ENCODE results near the gene CWH43.
A peak's percentile ranks its signal among the peaks of the same experiment; 100 is the strongest.
"Not testable (repeated sequence)": the region's sequence is repeated elsewhere in the genome, so short reads cannot be mapped to it uniquely, and the experiment has no call there.

CWH43 gene

GRCh38 chr4:49103436-49104136 is 117.5 kb downstream of the CWH43 start:
- H3K27me3 Mint-ChIP-seq (ENCODE audit: low read depth, poor library complexity); H3K27ac Mint-ChIP-seq; DNase-seq; H3K4me3 Mint-ChIP-seq; H3K4me1 Mint-ChIP-seq: not testable (repeated sequence)
- Mint-ChIP-seq H3K36me3 (ENCODE audit: low read depth) (peaks cover 75% of the 10 kb centered on the region), H3K9me3 (peaks cover 93% of the 10 kb centered on the region)

- H3K36me3 Mint-ChIP-seq (ENCODE audit: low read depth) = peaks cover 70% of the 10 kb centered on the region
- DNase-seq; H3K4me3 Mint-ChIP-seq; H3K27ac Mint-ChIP-seq; H3K27me3 Mint-ChIP-seq (ENCODE audit: low read depth, poor library complexity); H3K4me1 Mint-ChIP-seq: not testable (repeated sequence)
- peaks cover 90% of the 10 kb centered on the region for H3K9me3 Mint-ChIP-seq
Measured at GRCh38 chr4:49104231-49104930, 118.3 kb downstream of the CWH43 start.

GRCh38 chr4:49105248-49105904 is 119.3 kb downstream of the CWH43 start:
- H3K4me3 Mint-ChIP-seq; H3K27me3 Mint-ChIP-seq (ENCODE audit: low read depth, poor library complexity); H3K27ac Mint-ChIP-seq; H3K4me1 Mint-ChIP-seq: not testable (repeated sequence)
- H3K36me3 Mint-ChIP-seq (ENCODE audit: low read depth) = peaks cover 71% of the 10 kb centered on the region
- peaks cover 90% of the 10 kb centered on the region for H3K9me3 Mint-ChIP-seq
- DNase-seq = peak; percentile 6

GRCh38 chr4:49107262-49107661 is 121.2 kb downstream of the CWH43 start:
- H3K4me3 Mint-ChIP-seq; H3K27me3 Mint-ChIP-seq (ENCODE audit: low read depth, poor library complexity); H3K4me1 Mint-ChIP-seq; DNase-seq; H3K27ac Mint-ChIP-seq: not testable (repeated sequence)
- peaks cover 97% of the 10 kb centered on the region for H3K9me3 Mint-ChIP-seq
- peaks cover 78% of the 10 kb centered on the region for H3K36me3 Mint-ChIP-seq (ENCODE audit: low read depth)

GRCh38 chr4:49108183-49108978 is 122.3 kb downstream of the CWH43 start:
- H3K27ac Mint-ChIP-seq; H3K4me1 Mint-ChIP-seq; H3K27me3 Mint-ChIP-seq (ENCODE audit: low read depth, poor library complexity); H3K4me3 Mint-ChIP-seq; DNase-seq: not testable (repeated sequence)
- Mint-ChIP-seq H3K9me3 (peaks cover 97% of the 10 kb centered on the region), H3K36me3 (ENCODE audit: low read depth) (peaks cover 73% of the 10 kb centered on the region)

- not testable (repeated sequence) for H3K4me3 Mint-ChIP-seq; DNase-seq; H3K27me3 Mint-ChIP-seq (ENCODE audit: low read depth, poor library complexity); H3K27ac Mint-ChIP-seq; H3K4me1 Mint-ChIP-seq
- Mint-ChIP-seq H3K9me3 (peaks cover 97% of the 10 kb centered on the region), H3K36me3 (ENCODE audit: low read depth) (peaks cover 68% of the 10 kb centered on the region)
Measured at GRCh38 chr4:49109567-49110166, 123.6 kb downstream of the CWH43 start.

GRCh38 chr4:49110579-49110978 is 124.5 kb downstream of the CWH43 start:
- DNase-seq; H3K27me3 Mint-ChIP-seq (ENCODE audit: low read depth, poor library complexity); H3K4me3 Mint-ChIP-seq; H3K4me1 Mint-ChIP-seq; H3K27ac Mint-ChIP-seq: not testable (repeated sequence)
- Mint-ChIP-seq H3K9me3 (peaks cover 97% of the 10 kb centered on the region), H3K36me3 (ENCODE audit: low read depth) (peaks cover 58% of the 10 kb centered on the region)

Data from nephron progenitor cell (in vitro differentiated cells).